NCI-H2171 (cell line): ENCODE measurements around the gene C13orf42.
"Not testable (repeated sequence)": the region's sequence is repeated elsewhere in the genome, so short reads cannot be mapped to it uniquely, and the experiment has no call there.

Experiments
- DNase-seq: peaks from one replicate; lab custom pipeline; 2025; lab: John Stamatoyannopoulos, UW

C13orf42 gene

DNA sequence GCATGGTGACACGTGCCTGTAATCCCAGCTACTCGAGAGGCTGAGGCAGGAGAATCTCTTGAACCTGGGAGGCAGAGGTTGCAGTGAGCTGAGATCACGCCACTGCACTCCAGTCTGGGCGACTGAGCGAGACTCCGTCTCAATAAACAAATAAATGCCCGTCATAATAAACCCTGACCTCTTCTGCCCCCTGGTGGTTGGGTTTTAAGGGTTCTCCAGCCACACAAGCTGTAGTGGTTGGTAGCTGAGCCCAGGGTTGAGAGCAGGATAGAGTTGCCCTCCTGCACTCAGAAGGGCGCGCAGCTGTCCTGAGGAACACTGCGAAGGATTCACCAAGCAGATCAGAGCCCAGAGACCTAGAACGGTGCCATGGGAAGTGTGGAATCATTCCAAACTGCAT lies 9.8 kb upstream of the C13orf42 start:
- not testable (repeated sequence) for DNase-seq

DNA sequence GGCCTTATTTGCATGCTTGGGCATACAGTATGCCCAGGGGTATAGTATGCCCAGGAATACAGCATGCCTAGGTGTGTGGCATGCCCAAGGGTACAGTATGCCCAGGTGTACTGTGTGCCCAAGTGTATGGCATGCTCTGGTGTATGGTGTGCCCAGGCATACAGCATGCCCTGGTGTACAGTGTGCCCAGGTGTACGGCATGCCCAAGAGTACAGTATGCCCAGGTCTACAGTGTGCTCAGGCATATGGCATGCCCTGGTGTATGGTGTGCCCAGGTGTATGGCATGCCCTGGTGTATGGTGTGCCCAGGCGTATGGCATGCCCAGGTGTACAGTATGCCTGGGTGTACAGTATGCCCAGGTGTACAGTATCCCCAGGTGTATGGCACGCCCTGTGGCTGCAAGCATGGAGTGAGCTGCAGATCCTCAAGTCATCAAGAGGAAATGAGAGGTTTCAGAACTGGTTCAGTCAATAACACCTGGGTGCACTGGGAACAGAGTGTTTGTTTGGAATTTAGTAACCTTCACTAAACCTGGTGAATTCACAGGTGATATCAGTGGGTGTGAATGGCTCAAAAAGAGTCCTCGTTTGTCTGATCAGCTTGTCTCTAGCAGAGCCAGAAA lies 7.8 kb upstream of the C13orf42 start:
- DNase-seq: no peak

DNA sequence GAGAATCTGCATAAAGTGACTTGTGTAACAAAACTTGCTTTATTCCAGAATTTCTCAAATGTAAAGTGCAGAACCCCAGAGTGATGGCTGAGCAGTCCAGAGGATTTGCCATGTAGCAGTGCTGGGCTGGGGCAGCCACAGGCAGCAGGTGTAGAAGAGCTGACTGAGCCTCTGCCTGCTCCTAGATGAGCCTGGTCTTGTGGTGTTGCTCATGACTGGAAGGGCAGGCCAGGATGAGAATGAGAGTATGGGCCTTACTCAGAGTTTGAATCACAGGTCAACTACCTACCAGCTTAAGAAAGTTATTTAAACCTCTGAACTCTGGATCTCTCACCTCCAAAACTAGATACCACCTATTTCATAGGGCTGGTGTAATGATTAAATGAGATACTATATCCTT lies 2.9 kb upstream of the C13orf42 start:
- no peak for DNase-seq

DNA sequence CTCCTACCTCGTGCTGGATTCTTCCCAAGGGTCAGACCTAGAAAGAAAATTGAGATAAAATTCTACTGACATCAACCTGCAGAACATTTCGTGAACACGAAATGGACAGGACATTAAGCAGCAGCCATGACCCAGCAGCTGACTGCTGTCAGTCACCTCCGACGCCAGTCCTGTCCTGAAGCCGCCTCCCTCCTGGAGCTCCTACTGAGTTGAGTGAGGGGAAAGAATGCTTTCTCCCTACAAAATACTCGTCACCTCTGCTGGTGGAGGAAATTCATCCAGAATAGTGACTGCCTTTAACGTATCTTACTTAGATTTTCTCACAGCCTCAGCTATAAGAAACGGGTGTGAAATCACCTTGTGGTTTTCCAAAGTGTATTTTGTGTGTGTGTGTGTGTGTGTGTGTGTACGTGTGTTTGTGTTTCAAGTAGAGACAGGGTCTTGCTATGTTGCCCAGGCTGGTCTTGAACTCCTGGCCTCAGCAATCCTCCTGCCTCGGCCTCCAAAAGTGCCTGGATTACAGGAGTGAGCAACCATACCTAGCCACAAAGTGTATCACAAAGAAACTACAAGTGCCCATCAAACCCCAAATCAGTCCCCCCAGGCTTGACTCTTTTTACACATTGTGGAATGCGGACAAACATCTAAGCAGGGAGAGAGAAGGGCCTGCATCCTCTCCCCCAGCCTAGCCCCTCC lies 2.3 kb upstream of the C13orf42 start:
- no peak for DNase-seq

DNA sequence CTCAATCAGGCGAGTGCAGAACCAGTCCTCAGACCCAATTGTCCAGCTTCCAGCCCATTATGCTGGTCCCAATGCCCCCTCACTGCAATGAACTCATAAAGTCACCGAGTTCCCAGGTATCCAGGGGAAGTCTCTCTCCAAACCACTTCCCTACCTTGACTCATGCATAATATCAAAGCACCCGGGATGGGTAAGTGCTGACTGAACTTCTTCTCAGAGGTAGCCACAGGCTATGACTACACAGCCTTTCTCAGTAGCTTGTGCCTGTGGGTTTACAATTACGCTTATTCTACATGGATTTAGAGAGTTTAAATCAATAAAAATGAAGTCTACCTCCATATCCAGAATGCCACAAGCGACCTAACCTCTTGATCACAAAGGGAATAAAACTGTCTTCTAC lies 1.7 kb upstream of the C13orf42 start:
- DNase-seq: no peak

DNA sequence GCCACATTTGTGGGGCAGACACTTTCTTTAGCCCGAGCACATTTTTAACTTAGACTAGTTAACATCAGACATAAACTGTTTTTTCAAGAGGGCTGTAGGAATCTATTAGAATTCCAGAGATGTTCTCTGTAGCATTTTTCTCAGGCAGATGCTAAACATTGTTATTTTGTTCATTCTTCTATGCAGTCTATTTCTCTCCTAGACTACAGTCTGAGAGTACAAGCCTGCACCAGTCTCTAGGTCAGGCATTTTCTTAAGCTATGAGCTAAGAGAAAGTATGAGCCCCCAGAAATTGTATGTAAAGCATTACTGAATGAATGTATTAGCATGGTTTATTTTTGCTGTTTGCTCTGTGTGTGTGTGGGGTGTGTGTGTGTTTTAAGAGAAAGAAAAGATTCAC lies 923 bp upstream of the C13orf42 start:
- no peak for DNase-seq

DNA sequence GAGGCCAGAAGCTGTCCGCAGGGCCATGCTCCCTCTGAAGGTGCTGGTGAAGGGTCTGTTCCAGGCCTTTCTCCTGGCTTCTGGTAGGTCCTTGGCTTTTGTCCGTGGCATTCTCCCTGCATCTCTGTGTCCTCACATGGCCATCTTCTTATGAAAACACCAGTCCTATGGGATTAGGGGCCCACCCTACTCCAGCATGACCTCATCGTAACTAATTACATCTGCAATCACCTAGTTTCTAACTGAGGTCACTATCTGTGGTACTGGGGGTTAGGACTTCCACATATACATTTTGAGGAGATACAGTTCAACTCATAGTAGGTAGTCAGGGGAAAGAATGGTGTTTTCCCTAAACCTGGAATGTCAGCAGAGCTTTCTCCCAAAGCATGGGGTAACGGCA lies 3.1 kb downstream of the C13orf42 start:
- DNase-seq: no peak

DNA sequence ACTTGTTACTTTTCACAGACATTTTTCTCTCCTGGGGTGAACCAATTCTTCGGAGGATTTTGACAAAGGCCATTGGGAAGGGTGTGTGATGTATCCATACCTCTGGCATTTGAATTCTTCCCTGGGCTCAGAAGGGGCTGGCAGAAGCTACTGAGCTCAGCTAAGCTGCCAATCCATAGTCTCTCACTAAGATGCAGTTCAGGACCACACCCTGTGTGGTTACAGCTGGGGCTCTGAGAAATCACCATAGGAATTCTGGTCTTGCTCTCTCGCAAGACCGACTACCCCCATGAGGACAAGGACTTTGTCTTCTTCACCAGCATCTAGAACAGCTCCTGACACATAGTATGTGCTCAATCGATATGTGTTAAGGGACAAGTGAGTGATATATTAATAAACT lies 6.0 kb downstream of the C13orf42 start:
- DNase-seq: no peak

DNA sequence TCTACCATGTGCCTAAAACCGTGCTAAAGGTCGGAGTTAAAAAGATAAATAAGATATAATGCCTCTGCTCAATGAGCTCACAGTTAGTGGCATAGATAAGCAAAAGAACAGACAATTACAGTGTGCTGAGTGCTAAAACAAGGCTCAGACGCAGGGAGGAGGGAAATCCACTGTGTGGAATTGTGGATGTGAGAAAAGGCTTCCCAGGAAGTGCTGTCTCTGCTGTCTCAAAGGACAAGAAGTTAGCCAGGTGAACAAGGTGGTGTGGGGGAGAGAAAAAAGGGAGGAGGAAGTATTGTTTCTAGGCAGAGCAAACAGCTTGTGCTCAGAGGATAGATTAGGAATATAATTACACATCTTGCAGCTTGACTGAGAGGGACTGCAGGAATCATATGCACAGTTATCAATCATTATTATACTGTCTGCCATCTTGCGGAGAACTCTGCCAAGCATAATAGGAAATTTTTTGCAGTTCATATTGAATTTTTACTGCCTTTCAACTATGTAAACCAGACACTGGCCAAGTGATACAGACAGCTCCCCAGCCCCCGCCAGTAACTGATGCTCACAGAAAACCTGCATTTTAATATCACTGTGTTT lies 9.3 kb downstream of the C13orf42 start:
- no peak for DNase-seq

DNA sequence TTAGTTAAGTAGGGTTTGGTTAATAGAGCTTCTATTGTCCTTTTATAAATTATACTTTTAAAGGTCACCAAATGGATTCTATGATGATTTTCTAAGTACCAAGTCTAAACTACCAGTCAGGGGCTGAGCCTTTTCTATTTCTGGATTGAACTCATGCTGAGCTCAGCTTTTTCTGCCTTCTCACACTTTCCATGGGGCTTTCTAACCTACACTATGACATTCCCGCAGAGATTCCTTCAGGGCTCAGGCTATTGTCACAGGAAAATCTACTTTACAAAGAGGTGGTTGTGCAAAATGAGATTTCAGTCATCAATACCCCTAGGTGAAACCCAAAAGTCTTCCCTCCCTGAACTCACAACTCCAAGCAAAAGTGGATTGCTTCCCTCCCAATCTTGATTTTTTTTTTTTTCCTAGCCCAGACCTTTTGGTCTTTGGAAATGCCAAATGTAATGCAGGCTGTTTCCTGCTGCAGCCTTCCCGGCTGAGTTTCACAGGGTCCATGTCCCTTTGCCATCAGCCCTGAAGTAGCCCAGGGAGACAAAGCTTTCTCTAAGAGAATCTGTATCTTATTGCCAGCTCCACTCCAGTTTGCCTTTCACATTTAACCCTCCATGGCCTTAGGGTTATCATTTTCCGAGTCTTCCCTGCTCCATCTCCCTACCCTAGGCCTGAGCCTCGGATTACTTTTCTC lies 13.6 kb downstream of the C13orf42 start:
- no peak for DNase-seq

DNA sequence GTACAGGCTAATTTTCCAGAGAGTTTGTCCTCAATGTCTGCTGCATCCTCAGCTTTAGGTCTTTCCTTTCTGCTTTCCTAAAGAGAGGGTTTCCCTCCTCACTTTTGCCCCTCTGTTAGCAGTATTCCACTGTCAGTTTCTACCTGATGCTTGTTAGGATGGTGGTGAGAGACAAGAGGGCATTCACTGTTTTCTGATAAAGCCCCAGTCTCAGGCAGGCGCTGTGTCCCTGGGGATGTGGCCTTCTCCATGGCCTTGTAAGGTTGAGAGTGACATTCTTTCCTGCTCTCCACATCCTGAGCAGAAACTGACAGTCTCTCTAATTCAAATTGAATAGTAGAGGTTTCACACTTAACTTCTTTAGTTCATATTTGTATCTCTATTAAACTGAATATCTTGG lies 14.9 kb downstream of the C13orf42 start:
- no peak for DNase-seq

DNA sequence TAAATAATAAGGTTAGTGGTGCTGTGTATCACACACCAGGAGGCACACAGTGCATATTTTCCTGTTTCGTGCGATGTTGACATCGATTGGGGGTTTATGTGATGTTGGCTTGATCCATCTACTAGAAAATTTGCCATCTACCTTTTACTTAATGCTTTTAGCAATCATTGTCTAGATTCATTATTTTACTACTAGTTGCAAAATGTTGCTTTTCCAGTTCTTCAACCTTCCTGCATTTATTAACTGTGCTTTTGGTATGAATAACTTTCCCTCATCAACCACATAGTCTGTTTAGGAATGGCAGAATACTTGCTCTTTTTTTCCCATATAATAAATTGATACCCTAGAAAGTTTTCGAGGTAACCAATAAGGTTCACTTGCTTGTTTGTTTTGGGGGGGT lies 17.5 kb downstream of the C13orf42 start:
- no peak for DNase-seq

DNA sequence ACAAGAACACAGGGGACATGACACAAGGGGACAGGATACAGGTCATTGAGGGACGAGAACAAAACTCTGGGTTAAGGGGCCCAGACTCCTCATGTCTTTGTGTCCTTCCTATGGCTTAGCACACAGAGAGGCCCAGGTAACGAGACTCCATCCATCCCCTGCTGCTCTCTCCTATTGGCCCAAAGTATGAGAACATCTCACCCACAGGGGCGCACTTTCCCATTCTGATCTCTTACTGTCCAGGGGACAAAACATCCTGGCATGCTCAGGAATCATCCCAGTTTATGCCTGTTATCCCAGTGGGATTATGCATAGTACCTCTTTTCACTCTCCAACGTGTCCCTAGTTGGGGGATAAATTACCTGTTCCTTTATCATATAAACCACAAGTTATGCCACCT lies 19.2 kb downstream of the C13orf42 start:
- DNase-seq: no peak

DNA sequence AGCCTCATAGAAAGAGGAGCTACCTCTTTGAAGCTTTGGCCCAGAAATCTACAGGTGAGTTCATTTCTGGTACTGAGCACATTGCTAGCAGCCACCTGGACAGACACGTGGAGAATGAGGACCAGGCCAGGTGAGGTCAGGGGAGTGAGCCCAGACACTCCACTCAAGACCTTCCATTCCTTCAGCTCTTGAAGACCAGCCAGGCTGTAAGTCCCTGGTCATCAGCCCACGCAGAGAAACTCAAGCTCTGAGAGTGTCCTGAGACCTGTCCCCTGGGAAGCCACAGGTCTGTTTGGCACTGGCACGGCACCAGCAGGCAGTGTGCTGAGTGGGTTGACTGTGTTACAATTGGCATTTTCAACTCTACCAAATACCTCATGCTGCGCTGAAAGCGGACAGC lies 27.4 kb downstream of the C13orf42 start:
- DNase-seq: no peak

DNA sequence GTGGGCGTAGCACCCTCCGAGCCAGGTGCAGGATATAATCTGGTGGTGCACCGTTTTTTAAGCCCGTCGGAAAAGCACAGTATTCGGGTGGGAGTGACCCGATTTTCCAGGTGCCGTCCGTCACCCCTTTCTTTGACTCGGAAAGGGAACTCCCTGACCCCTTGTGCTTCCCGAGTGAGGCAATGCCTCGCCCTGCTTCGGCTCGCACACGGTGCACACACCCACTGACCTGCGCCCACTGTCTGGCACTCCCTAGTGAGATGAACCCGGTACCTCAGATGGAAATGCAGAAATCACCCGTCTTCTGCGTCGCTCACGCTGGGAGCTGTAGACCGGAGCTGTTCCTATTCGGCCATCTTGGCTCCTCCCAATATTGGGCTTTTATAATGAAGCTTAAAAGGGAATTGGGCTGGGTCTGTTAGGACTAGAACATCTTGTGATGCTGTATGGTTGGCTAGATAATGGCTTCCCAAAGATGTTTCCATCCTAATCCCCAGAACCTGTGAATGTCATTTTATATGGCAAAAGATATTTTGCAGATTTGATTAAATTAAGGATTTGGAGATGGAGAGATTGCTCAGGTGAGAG lies 30.5 kb downstream of the C13orf42 start:
- DNase-seq: not testable (repeated sequence)

DNA sequence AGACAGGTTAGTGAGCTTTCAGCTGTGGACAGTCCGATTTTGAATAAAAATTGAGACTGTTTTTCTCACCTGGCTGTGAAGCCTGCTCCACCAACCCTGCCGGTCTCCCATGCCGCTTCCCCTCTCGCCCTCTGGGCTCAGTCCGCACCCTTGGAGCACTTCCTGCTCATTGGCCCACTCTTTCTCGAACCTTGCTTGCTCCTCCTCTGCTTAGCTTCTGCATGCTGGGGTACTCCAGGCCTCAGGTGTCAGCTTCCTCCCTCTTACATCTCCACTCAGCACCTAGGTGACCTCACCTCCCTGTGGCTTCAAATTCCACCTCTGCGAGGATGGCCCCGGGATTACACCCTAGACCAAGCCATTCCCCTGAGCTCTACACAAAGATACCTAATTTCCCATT lies 39.6 kb downstream of the C13orf42 start:
- no peak for DNase-seq

DNA sequence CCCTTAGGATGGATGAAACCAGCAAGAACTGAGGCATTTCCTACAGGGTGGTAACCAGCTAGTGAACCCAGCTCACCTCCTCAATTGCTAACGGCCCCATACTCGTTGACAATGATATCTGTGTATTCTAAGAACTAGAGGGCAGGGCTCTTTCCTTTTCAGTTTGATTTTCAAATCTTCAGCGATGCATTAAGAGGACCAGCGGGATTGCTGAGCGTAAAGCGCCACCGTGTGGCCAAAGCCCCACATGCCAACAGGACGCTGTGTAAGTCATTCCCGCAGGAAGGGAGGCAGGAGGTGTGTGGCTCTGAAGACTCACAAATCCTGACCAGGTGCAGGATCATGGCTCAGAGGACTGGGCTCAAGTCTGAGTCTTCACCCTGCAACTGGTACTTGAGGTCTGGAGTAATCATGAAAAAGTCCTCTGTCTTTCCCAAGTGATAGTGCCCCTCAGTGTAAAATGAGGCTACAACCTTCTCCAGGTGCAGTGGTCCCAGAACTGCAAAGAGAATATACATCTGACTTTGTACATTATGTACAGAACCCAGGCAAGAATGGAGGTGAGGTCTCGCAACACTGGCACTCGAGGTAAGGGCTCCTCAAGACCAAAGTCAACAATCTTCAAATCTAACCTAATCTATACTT lies 40.9 kb downstream of the C13orf42 start:
- DNase-seq: peak; percentile 80

DNA sequence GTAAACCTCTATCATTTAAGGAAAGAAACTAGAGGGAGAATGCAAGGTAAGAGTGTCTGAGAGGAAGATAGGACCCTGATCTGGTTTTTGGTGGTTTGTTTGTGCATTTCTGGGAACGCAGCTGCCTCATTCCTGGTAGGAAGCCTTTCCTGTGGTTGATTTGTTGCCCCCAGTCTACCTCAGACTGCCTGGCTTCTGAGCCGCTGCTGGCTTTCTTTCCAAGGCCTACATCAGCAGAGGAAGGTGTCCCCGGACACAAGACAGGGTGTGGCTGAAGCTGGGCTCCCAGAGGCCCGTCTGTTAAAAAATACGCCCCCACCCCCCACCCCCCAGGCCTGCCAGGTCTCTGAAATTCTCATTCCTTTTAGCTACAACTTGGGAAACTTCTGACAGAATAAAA lies 42.6 kb downstream of the C13orf42 start:
- DNase-seq: no peak

DNA sequence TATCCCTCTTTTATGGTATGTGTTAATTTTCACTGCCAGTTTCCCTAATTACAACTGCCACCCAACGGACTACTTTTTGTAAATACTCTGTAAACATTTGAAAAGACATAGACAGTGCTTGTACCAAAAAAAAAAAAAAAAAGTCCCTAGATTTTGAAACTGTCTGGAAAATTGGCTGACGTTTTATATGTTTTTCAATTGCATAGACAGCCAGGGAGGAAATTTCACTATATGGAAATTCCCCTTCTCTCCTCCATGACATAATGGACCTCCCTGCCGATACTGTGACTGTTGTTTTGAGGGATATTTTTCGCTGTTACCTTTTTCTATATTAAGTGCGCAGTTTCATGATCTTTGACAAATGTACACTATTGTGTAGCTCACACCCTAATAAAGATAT lies 43.4 kb downstream of the C13orf42 start:
- DNase-seq: no peak

DNA sequence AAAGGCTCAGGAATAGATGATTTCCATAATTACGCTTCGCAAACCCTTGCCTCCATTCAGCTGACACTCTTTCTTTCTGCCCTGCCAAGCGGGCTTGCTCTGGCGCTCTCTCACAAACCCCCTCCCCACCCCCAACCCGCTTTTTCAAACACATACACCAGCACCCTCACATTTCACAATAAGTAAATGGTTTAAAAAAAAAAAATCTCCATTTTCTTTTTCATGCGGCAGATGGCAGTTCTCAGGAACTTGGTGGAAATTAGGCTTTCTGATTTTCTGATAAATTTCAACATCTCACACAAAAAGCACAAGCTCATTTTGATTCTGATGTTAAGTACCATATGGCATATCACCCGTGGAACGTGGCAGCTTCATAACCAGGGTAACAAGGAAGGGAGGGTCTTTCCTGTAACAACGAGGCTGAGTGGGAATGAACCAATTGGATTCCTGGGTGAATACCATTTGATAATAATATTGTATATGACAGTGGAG lies 43.8 kb downstream of the C13orf42 start:
- peak; percentile 51 for DNase-seq

DNA sequence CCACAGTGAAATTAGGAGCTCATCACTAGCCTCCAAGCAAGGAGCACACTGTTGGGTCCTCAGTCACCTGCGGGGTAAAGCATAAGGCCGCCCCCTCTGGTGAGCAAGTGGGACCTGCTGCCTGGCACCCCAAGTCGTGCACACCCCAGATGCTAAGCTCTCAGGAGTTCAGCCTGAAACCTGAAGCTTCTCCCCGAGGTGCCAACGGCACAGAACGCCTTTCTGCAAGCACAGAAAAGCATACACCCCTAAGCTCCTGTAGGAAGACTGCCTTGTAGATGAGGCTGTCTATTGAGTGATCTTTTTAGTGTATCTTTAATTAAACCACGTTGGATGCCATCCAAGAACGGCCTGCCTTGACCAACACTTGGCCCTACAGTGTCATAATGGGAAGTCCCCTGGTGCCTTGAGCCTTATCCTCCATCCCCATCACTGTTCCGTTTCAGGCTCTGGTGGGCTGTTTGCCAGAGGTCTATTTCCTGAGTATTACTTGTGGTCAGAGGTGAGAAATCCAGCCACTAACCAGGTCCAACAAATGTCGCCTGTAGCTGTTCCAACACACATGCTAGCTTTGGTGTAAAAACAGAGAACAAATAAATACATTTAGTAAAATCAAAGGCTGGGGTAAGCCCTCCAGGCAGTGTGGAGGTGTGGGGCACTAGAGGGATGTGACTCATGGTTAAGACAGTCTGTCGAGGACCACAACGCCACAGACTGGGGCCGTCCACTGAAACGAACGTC lies 44.8 kb downstream of the C13orf42 start:
- DNase-seq: no peak
